Muscle of back (tissue), 13 donors: Measurements from ENCODE around the gene TNFRSF13B. TPM values are rescaled to one million over a fixed set of nuclear protein-coding genes. Genes with fewer than 3 reads are reported as not detected.
"Not testable (repeated sequence)": the region's sequence is repeated elsewhere in the genome, so short reads cannot be mapped to it uniquely, and the experiment has no call there.

Source experiments
- DNase-seq, 3 donors: peaks; one replicate each; pipeline versions ENCODE4 v3.0.0 to v3.0.0-alpha.2; 2013
- long read RNA-seq, 9 donors: transcript quantifications; one replicate each; lab custom pipeline, GENCODE V29; 2026
- polyA plus RNA-seq, 10 donors: library from polyadenylated mRNA; unstranded; fragments of 120-200 nt; gene quantifications; one replicate each; pipeline ENCODE4 v1.2.1, GENCODE V29; 2013; ENCODE audit not compliant: insufficient read length in 10 of 10

Gene TNFRSF13B
- polyA plus RNA-seq: 1 to 10 TPM in 1 of 10 donors, under 1 TPM in 7, not detected in 2; 0.09 to 2.2 (median 0.24) TPM
- long read RNA-seq, donor 1: 0 reads
- long read RNA-seq, donor 2: 0 reads
- long read RNA-seq, donor 3: 0 reads
- long read RNA-seq, donor 4: 0 reads
- long read RNA-seq, donor 5: 0 reads
- long read RNA-seq, donor 6: 0 reads
- long read RNA-seq, donor 7: 0 reads
- long read RNA-seq, donor 8: 0 reads
- long read RNA-seq, donor 9: 0 reads

DNA sequence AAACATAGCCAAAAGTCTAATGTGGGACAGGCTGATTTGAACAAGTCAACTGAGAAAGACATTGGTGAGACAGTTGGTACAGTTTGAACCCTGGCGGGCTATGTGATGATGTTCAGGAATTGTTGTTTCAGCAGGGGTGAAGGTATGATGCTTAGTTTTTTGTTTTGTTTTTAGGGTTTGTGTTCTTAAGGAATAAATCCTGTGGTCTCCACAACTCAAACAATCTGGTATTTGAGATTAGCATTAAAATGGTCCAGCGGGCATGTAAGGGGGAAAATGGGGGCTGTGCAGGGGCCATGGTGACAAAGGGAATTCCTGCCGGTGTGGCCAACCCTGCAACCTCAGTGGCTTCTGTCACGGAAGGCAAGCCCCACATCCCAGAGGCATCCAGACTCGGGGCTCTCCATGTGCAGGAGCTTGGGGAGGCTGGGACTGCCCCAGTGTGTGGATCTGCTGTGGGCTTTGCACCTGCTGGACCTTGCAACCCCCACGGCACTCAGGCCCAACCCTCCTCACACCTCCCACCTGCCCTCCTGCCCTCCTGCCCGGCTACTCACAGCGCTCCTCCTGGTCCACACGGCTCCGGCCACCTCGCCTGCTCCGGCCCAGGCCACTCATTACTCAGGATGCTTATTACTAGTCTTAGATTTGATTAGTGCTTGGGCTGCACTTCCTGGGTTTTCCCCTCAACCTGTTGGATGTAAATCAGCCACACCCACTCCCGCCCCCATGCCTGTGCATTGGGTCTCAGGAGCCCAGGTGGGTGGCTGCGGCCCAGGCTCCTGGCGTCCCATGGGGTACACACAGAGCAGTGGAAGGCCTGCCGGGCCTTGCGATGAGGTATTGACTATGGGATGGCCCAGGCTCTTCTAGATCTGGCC, at the start of gene TNFRSF13B:
Gene TNFRSF13B, minus strand, starts transcription at position 661 of the 881 bp plus-strand sequence. Its CDS starts 43 bp downstream, at position 618.
- no peak for DNase-seq

DNA sequence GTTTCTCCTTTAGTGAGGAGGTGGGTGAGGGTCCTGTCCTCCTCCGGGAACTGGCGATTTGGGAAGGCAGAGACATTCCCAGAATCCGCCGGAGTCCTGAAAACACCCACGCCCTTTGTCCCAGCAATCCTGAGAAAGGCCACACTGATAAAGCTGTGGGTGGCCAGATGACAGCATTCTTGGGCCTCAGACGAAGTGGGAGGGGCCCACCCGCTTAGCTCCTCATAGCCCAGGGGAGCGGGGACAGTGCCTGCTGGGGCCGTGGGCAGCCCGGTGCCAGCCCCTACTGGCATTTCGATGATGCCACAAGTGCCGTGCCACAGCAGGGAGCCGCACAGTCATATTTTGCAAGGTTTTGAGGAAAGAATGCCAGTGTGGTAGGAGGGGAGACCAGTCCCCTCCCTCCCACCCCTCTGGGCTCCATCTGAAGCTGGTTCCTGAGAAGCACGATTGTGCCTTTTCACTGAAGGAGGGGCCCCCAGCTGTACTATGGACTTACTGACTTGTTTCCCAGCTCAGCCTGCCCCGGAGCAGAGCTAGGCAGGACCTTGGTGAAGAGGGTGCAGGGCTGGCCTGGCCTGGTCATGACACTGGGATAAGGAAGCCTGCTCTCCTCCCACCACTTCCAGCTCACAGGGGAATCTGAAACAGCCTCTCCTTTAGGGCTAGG, 49.4 kb upstream of the TNFRSF13B start:
- no peak for DNase-seq

DNA sequence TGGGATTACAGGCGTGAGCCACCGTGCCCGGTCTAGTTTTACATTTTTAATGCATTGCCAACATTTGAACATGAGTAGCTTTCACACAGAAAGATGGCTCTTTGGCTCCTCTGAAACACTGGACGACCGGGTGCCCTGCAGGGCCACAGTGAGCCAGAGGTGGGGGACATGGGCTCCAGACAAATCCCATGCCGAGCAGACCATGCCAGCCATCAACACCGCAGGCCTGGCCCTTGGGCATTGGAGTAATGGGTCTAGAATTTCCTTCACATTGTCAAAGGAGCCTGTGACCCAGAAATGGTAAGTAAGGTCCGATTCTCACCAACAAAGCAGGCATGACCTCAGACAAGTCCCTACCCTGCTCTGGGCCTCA, 48.9 kb upstream of the TNFRSF13B start:
- no peak for DNase-seq

DNA sequence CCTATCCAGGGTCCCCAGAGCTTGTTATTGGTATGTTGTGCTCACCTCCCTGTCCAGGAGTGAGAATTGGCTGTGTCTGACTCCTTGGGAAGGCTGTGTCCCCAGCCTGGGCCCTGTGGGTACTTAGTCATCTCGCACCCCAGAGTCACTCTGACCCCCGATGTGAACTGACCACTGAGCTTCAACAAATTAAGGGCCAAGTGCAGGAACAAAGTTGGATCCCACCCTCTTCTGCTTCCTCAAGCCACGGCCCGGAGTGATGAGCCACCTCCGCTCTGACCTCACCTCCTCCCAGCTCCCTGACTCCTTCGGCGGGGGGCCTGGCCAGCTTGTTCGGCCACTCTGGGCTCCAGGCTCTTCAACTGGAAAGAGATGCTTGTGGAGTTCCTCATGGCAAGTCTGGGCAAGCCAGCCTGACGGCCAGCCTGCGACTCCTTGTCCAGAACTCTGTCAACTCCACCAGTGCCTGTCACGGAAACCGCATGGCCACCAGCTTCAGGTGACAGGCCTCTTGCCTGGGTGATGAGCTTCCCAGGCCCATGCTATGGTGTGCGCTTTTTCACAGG, 48.1 kb upstream of the TNFRSF13B start:
- no peak for DNase-seq

DNA sequence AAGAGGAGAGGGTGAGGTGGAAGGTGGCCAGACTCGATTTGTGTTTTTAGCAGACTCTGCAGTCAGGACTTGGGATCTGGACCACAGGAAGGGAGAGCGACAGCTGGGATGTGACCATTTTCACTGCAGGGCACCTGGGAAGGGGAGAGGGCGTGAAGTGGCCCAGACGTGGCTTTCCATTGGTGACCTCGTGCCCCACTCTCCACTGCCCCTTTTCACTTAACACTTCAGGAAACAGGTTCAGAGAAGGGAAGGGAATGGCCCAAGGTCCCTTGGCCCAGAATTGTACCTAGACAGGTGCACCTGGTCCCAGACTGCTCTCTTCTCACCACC, 47.5 kb upstream of the TNFRSF13B start:
- DNase-seq: no peak

DNA sequence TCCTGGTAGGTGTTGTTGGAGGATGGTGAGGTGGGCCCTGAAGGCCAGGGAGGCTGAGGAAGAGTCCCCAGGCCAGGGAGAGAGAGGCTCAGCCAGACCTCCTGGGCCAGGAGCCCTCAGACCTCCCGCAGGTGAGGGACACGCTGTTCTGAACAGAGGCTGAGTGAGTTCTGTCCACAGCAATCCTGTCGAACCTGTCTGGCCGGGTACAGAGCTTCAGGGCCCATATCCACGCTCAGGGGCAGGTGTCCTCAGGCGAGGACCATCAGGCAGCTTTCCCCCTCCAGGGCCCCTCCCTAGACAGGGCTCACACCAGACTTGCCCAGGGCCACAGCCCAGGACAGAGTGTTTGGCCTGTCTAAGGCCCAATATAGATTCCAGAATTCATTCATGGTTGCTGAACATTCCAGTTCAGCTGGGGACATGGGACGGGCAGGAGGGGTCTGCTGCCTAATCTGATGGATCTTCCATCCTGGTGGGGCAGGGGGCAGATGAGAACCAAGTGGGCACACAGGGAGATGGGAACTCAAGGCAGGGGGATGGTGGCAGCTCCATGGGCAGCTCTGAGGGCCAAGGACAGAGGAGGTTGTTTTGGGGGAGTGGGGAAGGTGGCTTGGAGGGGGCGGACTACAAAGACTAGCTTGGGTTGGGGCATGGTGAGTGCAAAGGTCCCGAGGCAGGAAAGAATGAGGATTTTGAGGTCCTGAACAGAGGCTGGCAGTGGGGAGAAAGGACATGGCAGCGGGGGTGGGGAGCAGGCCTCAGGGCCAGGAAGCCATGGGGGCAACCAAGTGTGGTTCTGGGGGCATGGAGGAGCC, 46.9 kb upstream of the TNFRSF13B start:
- DNase-seq: no peak

DNA sequence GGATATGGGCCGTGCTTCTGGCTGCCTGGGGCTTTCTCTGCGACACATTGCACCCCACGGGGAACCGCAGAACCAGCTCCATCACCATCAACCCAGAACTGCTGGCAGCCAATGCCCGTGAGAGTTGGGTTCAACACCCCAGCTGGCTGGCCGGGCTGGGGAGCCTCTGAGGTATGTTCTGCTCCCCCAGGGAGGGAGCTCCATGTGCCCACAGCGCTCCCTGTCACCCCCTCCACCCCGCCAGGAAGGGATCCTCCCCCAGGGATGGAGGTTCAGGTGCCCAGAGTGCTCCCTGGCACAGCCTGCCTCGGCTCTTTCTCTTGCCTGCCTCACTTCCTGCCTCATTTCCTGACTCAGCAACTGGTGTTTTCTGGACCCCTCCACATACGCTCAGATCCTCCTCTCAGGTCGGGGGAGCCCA, 46.1 kb upstream of the TNFRSF13B start:
- DNase-seq: no peak

DNA sequence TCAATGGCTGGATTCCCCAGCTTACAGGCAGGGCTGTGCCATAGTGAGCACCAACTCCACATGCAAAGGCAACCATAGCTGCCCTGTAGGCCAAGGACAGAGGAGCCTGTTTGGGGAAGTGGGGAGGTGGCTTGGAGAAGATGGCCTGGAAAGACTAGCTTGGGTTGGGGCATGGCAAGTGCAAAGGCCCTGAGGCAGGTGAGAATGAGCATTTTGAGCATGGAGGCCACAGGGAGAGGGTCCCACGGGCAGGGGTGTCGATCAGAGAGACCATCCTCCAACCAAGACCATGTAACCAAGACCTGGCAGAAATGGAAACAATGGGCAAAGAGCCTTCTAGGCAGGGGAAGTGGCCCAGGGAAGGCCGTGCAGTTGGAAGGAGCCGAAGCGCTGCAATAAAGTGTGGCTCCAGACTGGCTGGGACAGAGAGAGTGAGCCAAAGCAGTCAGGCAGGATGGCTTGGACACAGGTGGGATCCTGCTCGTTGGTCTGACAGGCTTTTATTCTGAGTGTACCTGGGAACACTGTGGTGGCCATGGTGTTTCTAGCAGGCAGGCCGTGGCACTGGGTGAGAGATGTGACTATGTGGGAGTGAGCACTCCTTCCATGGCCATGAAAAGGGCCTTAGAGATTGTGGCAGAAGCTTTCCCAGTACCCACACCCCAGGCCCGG, 45.6 kb upstream of the TNFRSF13B start:
- DNase-seq: no peak

DNA sequence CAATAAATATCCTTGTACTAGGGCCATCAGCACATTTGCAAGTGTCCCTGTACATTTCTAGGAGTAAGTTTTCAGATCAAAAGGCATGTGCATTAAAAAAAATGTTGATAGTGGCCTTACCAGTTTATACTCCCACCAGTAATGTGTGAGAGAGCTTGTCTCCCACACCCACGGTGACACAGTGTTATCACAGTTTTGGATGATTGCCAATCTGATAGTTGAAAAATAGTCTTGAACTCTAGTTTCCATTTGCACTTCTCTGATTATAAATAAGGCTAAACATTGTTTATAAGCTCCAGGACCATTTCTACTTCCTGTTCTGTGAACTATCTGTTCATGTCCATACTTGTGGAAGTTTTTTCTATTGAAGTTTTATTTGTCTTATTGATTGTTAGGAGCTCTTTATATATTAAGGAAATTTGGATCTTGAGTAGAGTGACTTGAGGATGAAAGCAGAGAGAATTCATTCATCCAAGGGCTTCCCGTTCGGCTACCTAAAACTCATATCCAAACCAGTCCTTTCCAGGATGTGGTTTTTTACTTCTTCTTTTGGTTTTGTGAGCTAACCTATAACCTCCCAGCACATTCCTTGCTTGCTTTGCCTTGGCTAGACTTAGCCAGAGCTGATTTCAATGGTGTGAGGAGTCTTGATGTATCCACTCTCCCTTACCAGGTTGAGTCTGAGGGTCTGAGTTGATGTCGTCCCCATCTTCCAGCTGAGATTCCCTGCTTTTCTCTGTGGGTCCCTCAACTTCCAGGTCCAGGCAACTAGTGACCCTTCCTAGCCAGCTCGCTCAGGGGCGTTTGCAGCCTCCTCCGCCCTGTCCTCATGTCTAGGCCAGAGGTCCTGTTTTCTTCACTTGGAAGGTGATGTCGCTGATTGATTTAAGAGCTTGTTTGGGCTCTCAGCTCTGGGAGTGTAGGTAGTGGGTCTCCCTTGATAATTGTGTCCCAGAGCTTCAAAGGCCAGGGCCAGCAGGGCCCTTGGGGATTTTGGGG, 44.6 kb upstream of the TNFRSF13B start:
- DNase-seq: not testable (repeated sequence)

DNA sequence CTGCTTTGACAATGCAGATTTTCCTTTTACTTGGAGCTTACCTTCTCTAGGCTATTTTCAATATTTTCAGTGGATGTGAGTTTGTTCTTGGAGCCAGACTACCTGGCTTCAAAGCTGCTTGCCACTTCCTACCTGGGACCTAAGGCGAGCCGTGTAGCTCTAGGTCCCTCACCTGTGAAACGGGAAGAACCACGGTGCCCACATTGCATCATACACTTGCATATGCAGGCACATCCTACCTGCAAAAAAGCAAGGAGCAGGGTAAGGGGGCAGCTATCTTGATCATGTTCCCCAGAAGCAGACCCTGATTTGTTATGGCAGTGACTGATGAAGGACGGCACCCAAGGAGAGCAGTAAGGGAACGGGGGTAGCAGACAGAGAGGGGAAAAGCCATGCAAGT, 43.3 kb upstream of the TNFRSF13B start:
- no peak for DNase-seq

DNA sequence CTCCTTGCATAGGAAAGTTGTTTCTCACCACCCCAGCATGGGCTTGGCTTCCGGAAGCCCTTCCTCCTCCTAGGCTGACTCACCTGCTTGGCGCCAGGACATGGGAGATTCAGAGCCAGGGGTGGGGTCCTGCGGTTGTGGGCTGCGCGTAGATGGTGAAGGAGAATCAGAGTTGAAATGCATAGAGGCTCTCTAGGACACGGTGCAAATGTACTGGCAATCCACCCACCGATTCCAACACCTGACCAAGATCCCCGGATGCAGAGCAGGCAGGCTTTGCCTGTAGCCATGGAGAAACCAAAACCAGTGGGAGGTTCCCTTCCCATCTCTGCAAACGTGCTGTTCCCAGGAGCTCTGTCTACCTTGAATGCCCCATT, 42.8 kb upstream of the TNFRSF13B start:
- DNase-seq: not testable (repeated sequence)

DNA sequence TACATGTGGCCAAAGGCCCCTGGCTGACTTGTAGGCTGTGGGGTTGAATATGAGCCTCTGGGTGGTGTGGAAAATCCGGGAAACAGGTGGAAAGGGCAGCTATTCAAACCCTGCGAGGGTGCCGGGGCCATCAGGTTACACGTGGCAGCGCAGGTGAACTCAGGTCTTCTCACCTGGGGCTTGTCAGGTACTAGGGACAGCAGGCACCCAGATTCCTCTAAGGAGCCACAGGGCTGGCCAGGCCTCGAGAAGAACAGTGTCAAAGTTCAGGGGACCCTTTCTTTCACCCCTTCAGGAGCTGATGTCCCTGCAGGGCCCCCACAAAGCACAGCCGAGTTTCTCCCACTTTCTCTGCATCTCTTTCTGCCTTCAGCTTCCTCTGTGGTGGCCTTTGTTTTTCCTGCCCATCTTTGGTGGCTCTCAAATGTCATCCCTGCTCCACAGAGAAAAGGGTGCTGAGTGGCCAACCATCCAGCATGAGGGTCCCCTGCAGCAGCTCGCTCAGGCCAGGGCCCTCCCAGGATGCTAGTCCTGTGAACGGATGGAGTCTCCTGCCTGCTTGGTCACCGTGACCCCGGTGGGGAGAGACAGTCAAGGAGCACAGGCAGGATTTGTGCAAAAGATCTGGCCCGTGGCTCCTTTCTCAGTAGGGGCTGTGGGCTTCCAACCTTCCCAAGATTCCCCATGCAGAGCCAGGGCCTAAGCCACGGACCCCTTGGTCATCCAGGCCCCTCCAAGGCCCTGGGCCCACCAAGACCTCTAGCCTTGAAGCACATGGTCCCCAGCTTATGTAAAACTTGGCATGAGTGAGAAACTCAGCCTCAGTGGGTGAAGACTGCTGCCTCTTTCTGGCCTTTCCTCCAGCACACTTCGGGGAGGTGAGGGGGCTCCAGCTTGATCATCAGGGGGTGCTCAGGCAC, 42.2 kb upstream of the TNFRSF13B start:
- DNase-seq: not testable (repeated sequence)

DNA sequence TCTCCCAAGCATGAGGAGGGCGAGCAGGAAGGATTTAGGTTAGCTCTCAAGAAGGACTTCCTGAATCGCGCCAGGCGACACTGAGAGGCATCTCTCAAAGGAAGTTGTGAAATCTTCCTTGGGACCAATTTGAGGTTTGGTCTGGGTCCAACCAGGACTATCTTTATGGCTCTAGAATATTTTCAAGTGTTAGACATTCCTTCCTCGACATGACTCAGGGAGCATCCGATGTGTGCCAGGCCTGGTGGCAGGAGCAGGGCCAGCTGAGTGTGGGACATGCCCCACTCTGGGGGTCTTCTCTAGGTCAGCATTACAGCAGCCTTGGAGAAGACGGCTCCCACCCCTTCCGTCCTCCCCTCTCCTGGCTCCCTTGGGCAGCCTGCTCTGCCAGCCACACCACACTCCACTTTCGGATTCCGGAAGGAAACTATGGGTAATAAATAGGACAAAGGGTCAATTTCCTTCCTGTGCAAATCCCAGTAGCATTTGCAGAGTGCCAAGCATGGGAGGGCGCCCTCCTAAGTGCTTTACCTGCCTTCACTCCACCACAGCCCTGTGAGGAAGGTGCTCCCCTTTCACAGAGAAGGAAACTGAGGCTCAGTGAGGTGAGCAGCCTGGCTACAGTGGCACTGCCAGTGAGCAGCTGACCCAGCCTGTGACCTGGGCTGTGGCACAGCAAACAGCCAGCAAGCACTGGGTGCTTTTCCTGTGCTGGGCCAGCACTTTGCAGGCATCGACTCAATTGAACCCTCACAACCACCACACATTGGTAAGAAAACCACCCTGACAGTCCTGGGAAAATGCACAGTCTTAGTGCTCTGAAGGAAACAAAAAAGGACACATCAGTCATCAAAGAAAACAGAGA, 39.4 kb upstream of the TNFRSF13B start:
- peak in 1 of 3 donors; percentile 82 for DNase-seq

DNA sequence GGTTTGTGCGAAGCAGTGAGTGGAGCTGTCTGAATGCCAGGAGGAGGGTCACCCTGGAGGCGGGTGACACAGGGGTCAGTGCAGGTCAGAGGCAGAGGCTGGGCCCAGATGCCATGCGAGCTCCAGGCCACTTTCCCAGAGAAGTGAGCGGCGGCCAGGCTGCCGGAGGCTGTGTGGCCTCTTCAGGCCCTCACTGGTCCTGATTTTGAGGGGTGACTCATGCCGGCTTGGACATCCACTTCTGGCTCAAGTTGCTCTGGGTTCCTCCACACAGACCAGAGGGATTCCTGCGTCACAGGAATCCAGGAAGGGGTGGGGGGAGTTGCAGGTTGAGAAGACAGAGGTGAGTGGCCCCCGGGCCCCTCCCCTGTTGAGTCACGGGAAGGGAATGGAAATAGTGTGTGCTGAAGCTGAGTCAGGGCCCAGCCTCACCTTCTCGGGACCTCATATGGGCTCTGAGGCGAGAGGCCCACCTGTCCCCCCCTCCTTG, 38.7 kb upstream of the TNFRSF13B start:
- not testable (repeated sequence) for DNase-seq

DNA sequence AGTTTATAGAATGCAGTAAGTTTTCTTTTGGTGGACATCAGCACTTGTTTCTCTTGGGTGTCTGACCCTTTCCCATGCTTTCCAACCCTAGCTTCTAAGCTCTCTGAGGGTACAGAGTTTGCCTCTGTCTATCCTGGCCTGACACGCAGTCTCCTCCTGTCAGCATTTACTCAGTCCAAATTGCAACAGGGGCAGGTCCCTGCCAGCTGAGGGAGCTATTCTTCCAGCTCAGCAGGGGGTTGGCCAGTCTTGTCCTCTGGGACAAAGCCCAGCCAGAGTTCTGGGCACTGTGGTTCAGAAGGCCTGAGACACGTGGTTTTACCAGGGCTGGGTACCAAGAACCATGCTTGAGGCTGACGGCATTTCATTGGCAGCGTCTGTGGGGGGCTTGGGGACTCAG, 38.1 kb upstream of the TNFRSF13B start:
- DNase-seq: not testable (repeated sequence)

DNA sequence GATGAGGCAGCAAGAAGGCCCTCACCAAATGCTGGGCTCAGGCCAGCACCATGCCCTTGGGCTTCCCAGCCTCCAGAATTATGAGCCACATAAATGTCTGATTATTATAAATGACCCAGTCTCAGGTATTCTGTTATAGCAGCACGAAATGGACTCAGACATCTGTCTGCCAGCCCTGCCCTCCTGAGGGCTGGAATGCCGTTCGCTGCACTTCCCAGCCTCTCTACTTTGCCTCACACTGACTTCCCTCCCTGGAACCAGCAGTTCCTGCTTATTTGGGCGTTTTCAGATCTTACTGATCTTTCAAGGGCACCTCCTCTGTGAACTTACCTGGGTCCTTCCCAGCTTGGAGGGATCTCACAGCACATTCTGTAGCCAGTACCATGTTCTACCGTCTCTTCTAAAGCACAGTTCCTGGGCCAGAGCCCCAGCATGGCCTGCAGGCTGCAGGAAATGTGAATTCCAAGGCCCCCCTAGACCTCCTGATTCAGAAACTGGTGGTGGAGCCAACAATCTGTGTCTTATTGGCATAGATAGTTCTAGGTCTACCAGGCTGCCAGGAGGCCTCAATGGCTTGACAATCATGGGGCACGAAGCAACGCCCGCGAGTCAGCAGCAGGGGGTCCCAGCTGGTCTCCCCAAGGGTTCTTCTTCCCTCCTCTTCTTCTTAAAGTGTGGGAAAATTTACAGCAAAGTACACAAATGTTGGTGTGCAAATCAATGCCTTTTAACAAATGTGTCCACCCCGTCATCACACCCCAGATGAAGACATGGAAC, 36.9 kb upstream of the TNFRSF13B start:
- not testable (repeated sequence) for DNase-seq
